ENCODE results near the gene SENP7.

The SENP7 gene

DNA sequence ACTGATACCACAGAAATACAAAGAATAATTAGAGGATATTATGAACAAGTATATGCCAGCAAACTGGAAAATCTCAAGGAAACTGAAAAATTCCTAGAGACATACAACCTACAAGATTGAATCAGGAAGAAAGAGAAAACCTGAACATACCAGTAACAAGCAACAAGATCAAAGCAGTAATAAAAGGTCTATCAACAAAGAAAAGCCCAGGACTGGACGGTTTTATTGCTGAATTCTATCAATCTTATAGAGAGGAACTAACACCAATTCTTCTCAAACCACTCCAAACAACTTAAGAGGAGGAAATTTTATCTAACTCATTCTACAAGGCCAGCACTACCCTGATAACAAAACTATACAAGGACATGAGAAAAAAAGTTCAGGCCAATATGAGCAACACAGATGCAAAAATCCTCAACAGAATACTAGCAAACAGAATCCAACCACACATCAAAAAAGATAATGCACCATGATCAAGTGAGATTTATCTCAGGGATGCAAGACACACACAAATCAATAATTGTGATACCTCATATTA is 121.5 kb downstream of the SENP7 start:
- FAIRE-seq (peak; percentile 24), DNase-seq (ENCODE audit: insufficient read length) (no peak)
- TF ChIP-seq POLR2A (IDR thresholded peaks at IDR 0.05; ENCODE audit: low read depth, low read length) (no peak), TAF1 (IDR thresholded peaks at IDR 0.05; ENCODE audit: borderline replicate concordance, low read depth, low read length) (no peak), POLR2AphosphoS5 (IDR thresholded peaks at IDR 0.05; ENCODE audit: low read depth, low read length) (no peak)

DNA sequence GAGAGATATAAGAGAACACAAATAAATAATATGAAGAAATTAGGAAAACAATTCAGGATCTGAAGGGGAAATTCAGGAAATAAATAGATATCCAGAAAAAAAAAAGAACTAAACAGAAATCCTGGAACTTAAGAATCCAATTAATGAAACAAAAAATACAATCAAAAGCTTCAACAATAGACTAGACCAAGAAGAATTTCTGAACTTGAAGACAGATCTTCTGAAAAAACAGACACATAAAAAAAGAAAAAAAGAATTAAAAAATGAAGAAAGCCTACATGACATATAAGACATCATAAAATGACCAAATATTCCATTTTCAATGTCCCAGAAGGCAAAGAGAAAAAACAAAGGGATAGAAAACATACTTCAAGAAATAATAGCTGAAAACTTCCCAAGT is 124.3 kb downstream of the SENP7 start:
- no peak for TF ChIP-seq POLR2AphosphoS5 (IDR thresholded peaks at IDR 0.05; ENCODE audit: low read depth, low read length)
- no peak for TF ChIP-seq TAF1 (IDR thresholded peaks at IDR 0.05; ENCODE audit: borderline replicate concordance, low read depth, low read length)
- no peak for TF ChIP-seq POLR2A (IDR thresholded peaks at IDR 0.05; ENCODE audit: low read depth, low read length)
- DNase-seq (ENCODE audit: insufficient read length) (no peak), FAIRE-seq (no peak)

DNA sequence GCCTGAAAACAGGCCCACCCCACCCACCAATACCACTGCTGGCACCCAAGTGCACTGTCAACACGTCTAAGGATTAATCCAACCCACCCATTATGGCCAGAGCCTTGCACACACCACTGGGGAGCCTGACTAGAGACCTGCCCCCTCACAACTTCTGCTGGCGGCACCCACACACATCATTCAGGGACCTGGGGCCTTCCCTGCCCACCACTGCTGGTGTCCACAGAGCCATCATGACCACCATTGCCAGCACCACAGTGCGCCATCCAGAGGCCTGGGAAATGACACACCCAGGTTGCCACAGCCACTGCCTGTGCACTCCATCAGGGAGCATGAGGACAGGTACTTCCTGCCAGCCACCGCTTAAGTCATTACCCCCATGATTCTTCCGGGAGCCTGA is 125.7 kb downstream of the SENP7 start:
- DNase-seq (ENCODE audit: insufficient read length) (no peak), FAIRE-seq (no peak)
- TF ChIP-seq TAF1 (IDR thresholded peaks at IDR 0.05; ENCODE audit: borderline replicate concordance, low read depth, low read length) (no peak), POLR2A (IDR thresholded peaks at IDR 0.05; ENCODE audit: low read depth, low read length) (no peak), POLR2AphosphoS5 (IDR thresholded peaks at IDR 0.05; ENCODE audit: low read depth, low read length) (no peak)

DNA sequence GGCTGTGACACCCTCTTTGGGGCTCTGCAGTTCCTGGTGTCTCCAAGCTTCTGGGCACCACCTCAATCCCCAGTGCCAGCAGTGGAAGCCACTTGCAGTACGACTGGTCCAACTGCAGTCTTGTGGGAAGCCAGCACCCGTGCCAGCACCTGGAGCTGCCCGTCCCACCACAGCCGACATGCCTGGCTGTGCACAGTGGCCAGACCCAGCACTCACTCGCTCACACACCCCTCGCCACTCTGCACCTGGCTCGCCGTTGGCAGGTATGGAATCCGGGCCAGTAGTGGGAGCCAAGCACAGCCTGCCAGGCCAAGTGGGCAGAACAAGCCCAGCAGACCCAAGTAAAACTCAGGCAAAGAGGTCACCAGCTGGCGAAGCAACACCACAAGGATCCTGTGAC is 128.6 kb downstream of the SENP7 start:
- no peak for DNase-seq (ENCODE audit: insufficient read length)
- TF ChIP-seq POLR2A (IDR thresholded peaks at IDR 0.05; ENCODE audit: low read depth, low read length): no peak
- no peak for TF ChIP-seq TAF1 (IDR thresholded peaks at IDR 0.05; ENCODE audit: borderline replicate concordance, low read depth, low read length)
- TF ChIP-seq POLR2AphosphoS5 (IDR thresholded peaks at IDR 0.05; ENCODE audit: low read depth, low read length): no peak
- no peak for FAIRE-seq

DNA sequence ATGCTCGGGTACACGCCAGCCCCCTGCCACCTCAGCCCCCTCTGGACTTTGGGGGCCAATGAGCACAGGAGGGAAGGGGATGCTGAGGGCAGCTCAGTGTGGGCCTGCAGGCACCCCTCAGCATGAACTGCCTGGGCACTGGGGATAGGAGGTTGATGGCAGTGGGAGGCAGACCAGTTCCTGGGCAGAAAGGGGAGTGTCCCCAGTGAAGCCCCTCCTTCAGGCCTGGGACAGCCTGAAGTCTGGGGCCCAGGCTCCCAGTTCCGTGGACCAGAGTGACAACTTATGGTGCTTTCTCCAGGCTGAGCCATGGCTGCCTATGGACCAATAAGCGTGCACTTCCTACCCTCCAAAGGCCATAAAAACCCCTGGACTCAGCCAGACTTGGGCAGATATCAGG is 129.4 kb downstream of the SENP7 start:
- DNase-seq (ENCODE audit: insufficient read length): no peak
- TF ChIP-seq POLR2AphosphoS5 (IDR thresholded peaks at IDR 0.05; ENCODE audit: low read depth, low read length) (no peak), TAF1 (IDR thresholded peaks at IDR 0.05; ENCODE audit: borderline replicate concordance, low read depth, low read length) (no peak), POLR2A (IDR thresholded peaks at IDR 0.05; ENCODE audit: low read depth, low read length) (no peak)
- FAIRE-seq: no peak

DNA sequence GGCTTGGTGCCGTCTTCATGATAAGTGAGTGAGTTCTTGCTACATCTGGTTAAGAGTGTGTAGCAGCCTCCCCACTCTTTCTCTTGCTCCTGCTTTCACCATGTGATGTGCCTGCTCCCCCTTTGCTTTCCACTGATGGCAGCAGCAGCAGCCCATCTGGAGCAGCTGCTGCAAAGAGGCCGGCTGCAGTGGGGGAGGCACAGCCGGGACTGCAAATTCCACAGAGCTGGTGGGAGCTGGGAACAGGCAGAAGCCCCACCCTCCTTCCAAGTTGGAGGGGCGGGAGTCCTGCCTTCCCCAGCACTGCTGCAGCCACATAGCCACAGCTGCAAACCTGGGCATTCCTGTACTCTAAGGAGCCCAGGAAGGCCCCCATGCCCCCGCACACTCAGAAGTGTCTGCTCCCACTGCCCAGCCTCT is 129.8 kb downstream of the SENP7 start:
- TF ChIP-seq POLR2AphosphoS5 (IDR thresholded peaks at IDR 0.05; ENCODE audit: low read depth, low read length): no peak
- no peak for TF ChIP-seq POLR2A (IDR thresholded peaks at IDR 0.05; ENCODE audit: low read depth, low read length)
- TF ChIP-seq TAF1 (IDR thresholded peaks at IDR 0.05; ENCODE audit: borderline replicate concordance, low read depth, low read length): no peak
- DNase-seq (ENCODE audit: insufficient read length) (no peak), FAIRE-seq (no peak)

DNA sequence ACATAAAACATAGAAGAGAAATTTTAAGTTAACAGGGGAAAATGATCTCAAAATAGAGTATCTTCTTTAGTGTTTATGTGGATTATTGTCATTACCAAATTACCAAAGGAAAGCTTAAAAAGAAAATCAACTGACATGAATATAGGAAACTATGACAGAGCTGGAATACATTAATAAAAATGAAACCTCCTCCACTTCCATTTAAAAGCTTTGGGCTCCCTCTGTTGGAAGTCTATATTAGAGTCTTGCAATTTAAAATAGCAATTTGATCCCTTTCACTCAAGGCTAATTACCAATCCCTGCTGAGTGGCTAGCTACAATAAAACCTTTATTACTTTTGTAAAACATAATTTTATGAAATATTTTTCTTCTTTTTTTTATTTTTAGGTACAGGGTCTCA is 131.2 kb downstream of the SENP7 start:
- DNase-seq (ENCODE audit: insufficient read length) (no peak), FAIRE-seq (peak; percentile 5)
- TF ChIP-seq POLR2AphosphoS5 (IDR thresholded peaks at IDR 0.05; ENCODE audit: low read depth, low read length): no peak
- TF ChIP-seq POLR2A (IDR thresholded peaks at IDR 0.05; ENCODE audit: low read depth, low read length): no peak
- TF ChIP-seq TAF1 (IDR thresholded peaks at IDR 0.05; ENCODE audit: borderline replicate concordance, low read depth, low read length): no peak

DNA sequence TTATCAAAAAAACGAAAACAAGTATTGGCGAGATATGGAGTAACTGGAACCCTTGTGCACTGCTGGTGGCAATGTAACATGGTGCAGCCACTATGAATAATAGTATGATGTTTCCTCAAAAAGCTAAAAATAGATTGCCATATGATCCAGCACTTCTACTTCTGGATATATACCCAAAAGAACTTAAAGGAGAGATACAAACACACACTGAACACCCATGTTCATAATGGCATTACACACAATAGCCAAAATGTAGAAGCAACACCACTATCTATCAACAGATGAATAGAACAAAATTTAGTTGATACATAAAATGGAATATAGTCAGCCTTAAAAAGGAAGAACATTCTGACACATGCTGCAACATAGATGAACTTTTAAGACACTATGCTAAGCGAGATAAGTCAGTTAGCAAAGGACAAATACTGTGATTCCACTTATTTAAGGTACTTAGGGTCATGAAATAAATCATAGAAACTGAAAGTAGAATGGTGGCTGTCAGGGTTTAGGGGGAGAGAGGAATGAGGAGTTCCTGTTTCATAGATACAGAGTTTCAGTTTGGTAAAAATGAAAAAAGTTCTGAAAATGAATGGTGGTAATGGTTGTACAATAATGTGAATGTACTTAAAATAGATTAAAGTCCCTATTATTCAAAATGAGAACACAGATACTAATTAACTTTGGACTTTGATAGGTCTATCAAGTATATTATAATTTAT is 133.2 kb downstream of the SENP7 start:
- TF ChIP-seq POLR2AphosphoS5 (IDR thresholded peaks at IDR 0.05; ENCODE audit: low read depth, low read length): no peak
- TF ChIP-seq POLR2A (IDR thresholded peaks at IDR 0.05; ENCODE audit: low read depth, low read length): no peak
- no peak for TF ChIP-seq TAF1 (IDR thresholded peaks at IDR 0.05; ENCODE audit: borderline replicate concordance, low read depth, low read length)
- peak; percentile 91 for FAIRE-seq
- no peak for DNase-seq (ENCODE audit: insufficient read length)

DNA sequence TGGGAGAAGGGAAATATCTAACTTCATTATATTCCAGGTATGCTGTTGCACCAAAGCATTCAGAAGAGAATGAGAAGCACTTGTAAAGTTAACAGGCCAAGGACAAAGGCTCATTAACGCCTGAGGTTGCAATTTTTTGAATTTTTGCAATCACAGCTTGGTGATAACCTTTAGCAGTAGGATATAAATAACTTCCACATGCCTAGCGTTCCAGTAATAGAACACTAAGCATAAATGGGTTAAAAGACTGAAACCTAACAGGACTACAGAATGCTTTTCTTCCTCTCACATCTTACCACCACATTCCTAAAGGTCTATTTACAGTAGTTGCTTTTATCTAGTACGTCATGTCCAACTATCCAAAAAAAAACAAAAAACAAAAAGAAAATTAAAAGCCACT is 135.2 kb downstream of the SENP7 start:
- FAIRE-seq (no peak), DNase-seq (ENCODE audit: insufficient read length) (no peak)
- TF ChIP-seq POLR2A (IDR thresholded peaks at IDR 0.05; ENCODE audit: low read depth, low read length) (no peak), POLR2AphosphoS5 (IDR thresholded peaks at IDR 0.05; ENCODE audit: low read depth, low read length) (no peak), TAF1 (IDR thresholded peaks at IDR 0.05; ENCODE audit: borderline replicate concordance, low read depth, low read length) (no peak)

DNA sequence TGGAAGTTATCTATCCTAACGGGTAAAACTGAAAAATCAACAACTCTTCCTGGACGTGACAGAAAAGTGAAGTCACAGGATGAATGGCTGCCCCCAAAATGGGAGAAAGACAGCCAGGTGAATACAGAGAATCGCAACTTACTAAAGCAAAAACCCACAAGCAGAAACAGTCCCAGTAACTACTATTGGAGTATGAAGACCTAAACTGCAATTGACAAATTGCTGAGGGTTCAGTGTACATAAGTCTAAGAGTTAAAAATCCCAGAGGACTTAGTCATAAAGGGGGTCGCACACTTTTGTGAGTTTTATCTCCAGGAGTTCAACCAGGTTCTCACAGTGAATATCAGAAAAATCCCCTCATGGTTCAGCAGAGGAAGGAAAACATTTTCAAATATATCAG is 135.8 kb downstream of the SENP7 start:
- TF ChIP-seq POLR2AphosphoS5 (IDR thresholded peaks at IDR 0.05; ENCODE audit: low read depth, low read length) (no peak), TAF1 (IDR thresholded peaks at IDR 0.05; ENCODE audit: borderline replicate concordance, low read depth, low read length) (no peak), POLR2A (IDR thresholded peaks at IDR 0.05; ENCODE audit: low read depth, low read length) (no peak)
- FAIRE-seq (peak; percentile 89), DNase-seq (ENCODE audit: insufficient read length) (no peak)

DNA sequence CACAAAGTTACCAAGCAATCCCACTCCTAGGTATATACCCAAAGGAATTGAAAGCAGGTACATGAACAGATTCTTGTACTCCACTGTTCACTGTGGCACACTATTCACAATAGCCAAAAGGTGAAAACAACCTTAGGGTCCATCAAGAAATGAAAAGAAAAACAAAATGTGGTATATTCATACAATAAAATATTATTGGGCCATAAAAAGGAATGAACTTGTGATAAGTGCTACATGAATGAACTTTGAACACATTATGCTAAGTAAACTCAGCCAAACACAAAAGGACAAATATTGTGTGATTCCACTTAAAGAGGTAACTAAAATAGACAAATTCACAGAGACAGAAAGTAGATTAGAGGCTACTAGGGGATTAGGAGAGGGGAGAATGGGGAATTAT is 137.4 kb downstream of the SENP7 start:
- DNase-seq (ENCODE audit: insufficient read length): no peak
- FAIRE-seq: no peak
- no peak for TF ChIP-seq POLR2AphosphoS5 (IDR thresholded peaks at IDR 0.05; ENCODE audit: low read depth, low read length)
- no peak for TF ChIP-seq TAF1 (IDR thresholded peaks at IDR 0.05; ENCODE audit: borderline replicate concordance, low read depth, low read length)
- TF ChIP-seq POLR2A (IDR thresholded peaks at IDR 0.05; ENCODE audit: low read depth, low read length): no peak

DNA sequence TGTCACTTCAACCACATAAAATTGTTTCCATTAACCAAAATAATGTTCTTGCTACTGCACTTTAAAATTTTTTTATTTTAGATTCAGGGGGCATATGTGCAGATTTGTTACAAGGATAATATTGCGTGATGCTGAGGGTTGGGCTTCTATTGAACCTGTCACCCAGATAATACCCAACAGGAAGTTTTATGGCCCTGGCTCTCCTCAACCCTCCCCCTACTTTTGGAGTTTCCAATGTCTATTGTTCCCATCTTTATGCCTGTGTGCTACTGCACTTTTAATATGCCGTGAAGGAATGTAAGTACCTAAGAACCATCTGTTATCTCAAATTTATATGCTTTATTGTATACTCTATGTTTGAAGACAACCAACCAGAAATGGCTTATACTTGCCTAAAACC is 150.6 kb downstream of the SENP7 start:
- TF ChIP-seq POLR2A (IDR thresholded peaks at IDR 0.05; ENCODE audit: low read depth, low read length) (no peak), TAF1 (IDR thresholded peaks at IDR 0.05; ENCODE audit: borderline replicate concordance, low read depth, low read length) (no peak), POLR2AphosphoS5 (IDR thresholded peaks at IDR 0.05; ENCODE audit: low read depth, low read length) (no peak)
- FAIRE-seq: no peak
- no peak for DNase-seq (ENCODE audit: insufficient read length)

All from GM12892 (cell line).